HFFc6 (cell line): Measurements from ENCODE around the gene KRT73. TPM values are rescaled to one million over a fixed set of nuclear protein-coding genes. Genes with fewer than 3 reads are reported as not detected.

Source experiments
- DNase-seq: peaks from one replicate; pipeline ENCODE4 v3.0.0-alpha.2; 2018
- H3K27ac Mint-ChIP-seq: 2 replicates; pipeline ENCODE4 v1.8.0; 2020; ENCODE audit warnings: mild to moderate bottlenecking, mixed read lengths
- H3K27me3 Mint-ChIP-seq: 2 replicates; pipeline ENCODE4 v1.8.0; 2021; ENCODE audit warnings: mild to moderate bottlenecking, moderate library complexity, mixed read lengths; ENCODE audit not compliant: insufficient read depth
- H3K36me3 Mint-ChIP-seq: 2 replicates; pipeline ENCODE4 v1.8.0; 2021; ENCODE audit warnings: low read depth, mixed read lengths
- H3K4me1 Mint-ChIP-seq: 2 replicates; pipeline ENCODE4 v1.8.0; 2020; ENCODE audit warnings: low read depth, mixed read lengths
- H3K4me3 Mint-ChIP-seq: 2 replicates; pipeline ENCODE4 v1.8.0; 2020; ENCODE audit warnings: mild to moderate bottlenecking, moderate library complexity, mixed read lengths
- H3K9me3 Mint-ChIP-seq: 2 replicates; pipeline ENCODE4 v1.8.0; 2020; ENCODE audit warnings: mild to moderate bottlenecking, mixed read lengths
- total RNA-seq, 6 experiments: library from RNA; stranded (reverse); fragmentation: NEBNext Ultra II Directional; extraction: Animal tissue kit (Norgen Biotek cat#: 25700); gene quantifications; 2 replicates in 1 of 6; 3 replicates in 5 of 6; pipeline ENCODE4 v1.2.3, GENCODE V29; 2021
- TF ChIP-seq, protein P1 (sequence below): fragments of 200-600 bp; sonication (generic); IDR thresholded peaks from 2 replicates; pipeline ENCODE4 v1.5.0; 2021; ENCODE audit warnings: antibody characterized with exemption, mild to moderate bottlenecking

KRT73 gene
- total RNA-seq, 6 experiments from 2014 or later = not detected

DNA sequence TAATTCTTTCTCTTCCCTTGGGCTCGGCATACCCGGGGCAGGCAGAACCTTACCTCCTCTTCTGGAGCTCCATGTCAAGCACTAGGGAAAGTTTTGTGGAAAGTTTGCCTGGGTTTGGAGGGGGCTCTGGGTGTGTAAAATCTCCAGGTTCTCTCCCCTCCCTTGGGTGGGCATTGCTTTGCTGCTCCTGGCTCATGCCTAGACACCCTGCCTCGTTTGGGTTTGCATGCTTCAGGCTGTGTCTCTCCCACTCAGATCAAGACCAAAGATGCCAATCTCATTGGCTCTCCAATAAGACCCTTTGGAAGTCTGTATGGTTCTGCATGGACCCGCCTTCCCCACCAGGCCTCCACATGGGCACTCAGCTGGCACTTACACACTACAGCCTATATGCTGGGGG lies 39.8 kb upstream of the KRT73 start:
- H3K4me3 Mint-ChIP-seq = no peak overlapping the region
- no peak for DNase-seq
- no peaks in the 10 kb centered on the region for H3K36me3 Mint-ChIP-seq
- H3K9me3 Mint-ChIP-seq = no peaks in the 10 kb centered on the region
- no peaks in the 10 kb centered on the region for H3K4me1 Mint-ChIP-seq
- H3K27ac Mint-ChIP-seq = no peak overlapping the region
- H3K27me3 Mint-ChIP-seq = peaks cover 44% of the 10 kb centered on the region
- TF ChIP-seq, protein P1, sequence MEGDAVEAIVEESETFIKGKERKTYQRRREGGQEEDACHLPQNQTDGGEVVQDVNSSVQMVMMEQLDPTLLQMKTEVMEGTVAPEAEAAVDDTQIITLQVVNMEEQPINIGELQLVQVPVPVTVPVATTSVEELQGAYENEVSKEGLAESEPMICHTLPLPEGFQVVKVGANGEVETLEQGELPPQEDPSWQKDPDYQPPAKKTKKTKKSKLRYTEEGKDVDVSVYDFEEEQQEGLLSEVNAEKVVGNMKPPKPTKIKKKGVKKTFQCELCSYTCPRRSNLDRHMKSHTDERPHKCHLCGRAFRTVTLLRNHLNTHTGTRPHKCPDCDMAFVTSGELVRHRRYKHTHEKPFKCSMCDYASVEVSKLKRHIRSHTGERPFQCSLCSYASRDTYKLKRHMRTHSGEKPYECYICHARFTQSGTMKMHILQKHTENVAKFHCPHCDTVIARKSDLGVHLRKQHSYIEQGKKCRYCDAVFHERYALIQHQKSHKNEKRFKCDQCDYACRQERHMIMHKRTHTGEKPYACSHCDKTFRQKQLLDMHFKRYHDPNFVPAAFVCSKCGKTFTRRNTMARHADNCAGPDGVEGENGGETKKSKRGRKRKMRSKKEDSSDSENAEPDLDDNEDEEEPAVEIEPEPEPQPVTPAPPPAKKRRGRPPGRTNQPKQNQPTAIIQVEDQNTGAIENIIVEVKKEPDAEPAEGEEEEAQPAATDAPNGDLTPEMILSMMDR = no peak

DNA sequence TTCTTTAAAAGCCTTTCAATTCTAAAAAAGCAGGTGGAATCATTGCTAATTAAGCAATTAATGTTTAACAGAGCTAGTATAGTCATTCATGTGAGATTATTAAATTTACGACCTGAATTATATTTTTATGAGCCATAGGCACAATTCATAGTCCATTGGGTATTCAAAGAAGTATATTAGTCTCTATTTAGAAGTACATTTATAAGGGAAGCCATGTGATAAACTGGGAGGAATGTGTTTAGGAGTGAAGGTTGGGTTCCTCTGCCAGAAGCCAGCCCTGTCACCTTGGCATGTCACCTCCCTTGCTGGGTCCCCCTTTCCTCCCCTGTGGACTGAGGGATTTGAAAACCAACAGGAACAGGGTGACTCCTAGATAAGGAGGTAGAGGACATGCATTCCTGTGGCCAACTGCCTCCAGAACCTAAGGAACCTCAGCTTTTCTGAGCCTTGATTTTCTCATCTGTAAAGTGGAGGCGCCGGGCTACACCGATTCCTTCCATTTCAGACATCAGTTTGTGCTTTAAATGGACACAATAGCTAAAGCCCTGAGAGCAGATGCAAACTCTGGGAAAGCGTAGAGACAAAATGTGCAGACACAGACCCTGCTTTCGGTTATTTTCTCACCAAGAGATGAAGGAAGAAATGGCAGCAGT lies 39.0 kb upstream of the KRT73 start:
- H3K27ac Mint-ChIP-seq = no peak overlapping the region

DNA sequence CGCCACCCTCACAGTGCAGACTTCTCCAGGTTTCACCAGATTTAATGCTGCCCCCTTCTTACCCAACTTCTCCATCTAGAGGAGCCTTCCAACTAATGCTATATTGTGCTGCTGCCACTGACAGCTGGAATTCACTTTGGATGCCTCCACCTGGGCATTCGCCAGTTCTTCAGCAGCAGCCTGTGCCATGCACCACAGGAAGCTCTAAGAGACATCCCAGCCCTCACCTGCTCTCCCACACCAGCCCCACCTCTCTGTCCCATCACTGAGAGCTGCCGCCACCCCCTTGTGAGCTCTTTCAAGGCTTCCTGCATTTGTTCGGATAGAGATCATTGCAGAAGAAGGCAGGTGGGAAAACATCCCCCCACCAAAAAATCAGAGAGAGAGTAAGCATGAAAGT lies 38.3 kb upstream of the KRT73 start:
- DNase-seq = no peak
- Mint-ChIP-seq H3K36me3 (no peaks in the 10 kb centered on the region), H3K9me3 (no peaks in the 10 kb centered on the region), H3K27me3 (peaks cover 42% of the 10 kb centered on the region), H3K27ac (no peak overlapping the region), H3K4me3 (no peak overlapping the region), H3K4me1 (no peaks in the 10 kb centered on the region)
- TF ChIP-seq, protein P1 = no peak

More for the DNA sequence above, 39.0 kb upstream of the KRT73 start:
- no peaks in the 10 kb centered on the region for H3K4me1 Mint-ChIP-seq
- no peak for DNase-seq
- TF ChIP-seq, protein P1 = no peak
- H3K36me3 Mint-ChIP-seq = no peaks in the 10 kb centered on the region
- no peak overlapping the region for H3K4me3 Mint-ChIP-seq
- peaks cover 42% of the 10 kb centered on the region for H3K27me3 Mint-ChIP-seq
- no peaks in the 10 kb centered on the region for H3K9me3 Mint-ChIP-seq

DNA sequence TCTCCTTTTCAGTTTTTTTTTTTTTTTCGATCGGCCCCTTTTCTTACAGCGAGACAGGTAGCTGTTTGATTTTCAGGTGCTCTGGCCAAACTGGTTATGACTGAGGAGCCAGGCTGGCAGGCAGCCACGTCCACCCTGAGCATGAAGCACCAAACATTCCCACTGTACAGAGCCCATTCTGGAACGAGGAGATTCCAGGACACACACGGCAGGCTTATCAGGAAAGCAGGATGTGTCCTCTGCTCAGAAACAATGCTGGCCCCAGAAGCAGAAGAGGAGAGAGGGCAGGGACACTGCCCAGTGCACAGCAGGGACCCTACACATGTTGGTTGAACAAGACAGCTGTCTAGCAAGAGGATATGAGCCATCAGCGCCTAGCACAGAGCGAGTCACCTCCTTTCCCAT lies 37.4 kb upstream of the KRT73 start:
- TF ChIP-seq, protein P1 = no peak
- no peaks in the 10 kb centered on the region for H3K36me3 Mint-ChIP-seq
- H3K27me3 Mint-ChIP-seq = peaks cover 45% of the 10 kb centered on the region

DNA sequence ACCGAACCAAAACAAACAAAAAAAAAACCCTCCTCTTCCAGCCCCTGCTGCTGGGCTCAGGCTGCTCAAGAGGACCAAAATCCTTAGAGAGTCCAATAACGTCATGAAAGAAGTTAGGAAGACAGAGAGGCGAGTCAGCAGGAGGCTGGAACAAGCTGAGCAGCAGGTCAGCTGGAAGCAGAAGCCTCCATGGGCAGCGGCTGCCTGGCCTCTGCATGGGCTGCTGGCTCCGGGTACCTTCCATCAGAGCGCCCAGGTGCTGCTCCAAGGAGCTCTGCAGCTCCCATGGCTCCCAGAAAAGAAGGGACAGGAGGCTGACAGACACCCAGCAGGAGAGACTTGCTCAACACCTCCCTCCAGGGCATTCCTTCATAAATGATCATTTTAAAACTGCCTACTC lies 36.9 kb upstream of the KRT73 start:
- peaks cover 44% of the 10 kb centered on the region for H3K27me3 Mint-ChIP-seq
- no peak for DNase-seq
- no peak overlapping the region for H3K27ac Mint-ChIP-seq
- H3K4me3 Mint-ChIP-seq = no peak overlapping the region
- TF ChIP-seq, protein P1 = no peak
- no peaks in the 10 kb centered on the region for H3K4me1 Mint-ChIP-seq
- H3K9me3 Mint-ChIP-seq = no peaks in the 10 kb centered on the region
- no peaks in the 10 kb centered on the region for H3K36me3 Mint-ChIP-seq

More for the DNA sequence above, 37.4 kb upstream of the KRT73 start:
- no peaks in the 10 kb centered on the region for H3K9me3 Mint-ChIP-seq
- no peaks in the 10 kb centered on the region for H3K4me1 Mint-ChIP-seq
- DNase-seq = no peak
- H3K27ac Mint-ChIP-seq = no peak overlapping the region
- no peak overlapping the region for H3K4me3 Mint-ChIP-seq
